IPS-18a (cell line): ENCODE data around the gene ZNF536.
A peak's percentile ranks its signal among the peaks of the same experiment; 100 is the strongest.

Experiments
- H3K27ac ChIP-seq: one replicate; pipeline ENCODE4 v1.5.1; 2013; ENCODE audit warnings: low read length
- H3K27me3 ChIP-seq: one replicate; pipeline ENCODE4 v1.6.1; 2013; ENCODE audit warnings: mild to moderate bottlenecking, low read length; ENCODE audit not compliant: control insufficient read depth, insufficient read depth
- H3K36me3 ChIP-seq: one replicate; pipeline ENCODE4 v1.6.1; 2013; ENCODE audit warnings: low read depth, low read length; ENCODE audit not compliant: control insufficient read depth
- H3K4me1 ChIP-seq: one replicate; pipeline ENCODE4 v1.6.1; 2013; ENCODE audit warnings: low read depth, low read length; ENCODE audit not compliant: control insufficient read depth
- H3K4me3 ChIP-seq: one replicate; pipeline ENCODE4 v1.5.1; 2013; ENCODE audit warnings: low read length
- H3K9ac ChIP-seq: one replicate; pipeline ENCODE4 v1.6.1; 2013; ENCODE audit warnings: mild to moderate bottlenecking, low read length, moderate library complexity
- H3K9me3 ChIP-seq: one replicate; pipeline ENCODE4 v1.6.1; 2013; ENCODE audit warnings: low read depth, low read length; ENCODE audit not compliant: control insufficient read depth

The ZNF536 gene

GRCh38 chr19:30563691-30564090 lies 191.5 kb downstream of the ZNF536 start:
- no peak overlapping the region for H3K4me3 ChIP-seq
- no peak overlapping the region for H3K27ac ChIP-seq
- H3K36me3 ChIP-seq = no peaks in the 10 kb centered on the region
- H3K27me3 ChIP-seq = no peaks in the 10 kb centered on the region
- H3K4me1 ChIP-seq = peaks cover 33% of the 10 kb centered on the region
- H3K9ac ChIP-seq = no peak overlapping the region
- no peaks in the 10 kb centered on the region for H3K9me3 ChIP-seq

- H3K9ac ChIP-seq = no peak overlapping the region
- no peak overlapping the region for H3K27ac ChIP-seq
- H3K9me3 ChIP-seq = no peaks in the 10 kb centered on the region
- H3K4me3 ChIP-seq = peak overlapping the region; percentile 6
- H3K27me3 ChIP-seq = no peaks in the 10 kb centered on the region
- no peaks in the 10 kb centered on the region for H3K36me3 ChIP-seq
- H3K4me1 ChIP-seq = peaks cover 25% of the 10 kb centered on the region
Observed at GRCh38 chr19:30564551-30565011, 192.4 kb downstream of the ZNF536 start.

GRCh38 chr19:30565636-30566035 lies 193.5 kb downstream of the ZNF536 start:
- Histone ChIP-seq H3K9ac (no peak overlapping the region), H3K36me3 (no peaks in the 10 kb centered on the region), H3K4me3 (no peak overlapping the region), H3K4me1 (peaks cover 21% of the 10 kb centered on the region), H3K27me3 (no peaks in the 10 kb centered on the region), H3K9me3 (no peaks in the 10 kb centered on the region), H3K27ac (no peak overlapping the region)

- Histone ChIP-seq H3K27ac (no peak overlapping the region), H3K27me3 (no peaks in the 10 kb centered on the region), H3K9ac (no peak overlapping the region), H3K4me3 (no peak overlapping the region), H3K4me1 (peaks cover 21% of the 10 kb centered on the region), H3K9me3 (no peaks in the 10 kb centered on the region), H3K36me3 (no peaks in the 10 kb centered on the region)
Observed at GRCh38 chr19:30566681-30567420, 194.7 kb downstream of the ZNF536 start.

GRCh38 chr19:30567536-30568232 lies 195.5 kb downstream of the ZNF536 start:
- Histone ChIP-seq H3K9ac (no peak overlapping the region), H3K9me3 (no peaks in the 10 kb centered on the region), H3K27me3 (no peaks in the 10 kb centered on the region), H3K4me1 (peaks cover 21% of the 10 kb centered on the region), H3K36me3 (no peaks in the 10 kb centered on the region), H3K27ac (no peak overlapping the region), H3K4me3 (no peak overlapping the region)

GRCh38 chr19:30570194-30570593 lies 198.0 kb downstream of the ZNF536 start:
- no peak overlapping the region for H3K9ac ChIP-seq
- no peaks in the 10 kb centered on the region for H3K36me3 ChIP-seq
- peaks cover 12% of the 10 kb centered on the region for H3K4me1 ChIP-seq
- no peaks in the 10 kb centered on the region for H3K9me3 ChIP-seq
- H3K4me3 ChIP-seq = no peak overlapping the region
- no peak overlapping the region for H3K27ac ChIP-seq
- H3K27me3 ChIP-seq = no peaks in the 10 kb centered on the region

GRCh38 chr19:30577551-30578105 lies 205.4 kb downstream of the ZNF536 start:
- Histone ChIP-seq H3K4me1 (no peaks in the 10 kb centered on the region), H3K36me3 (no peaks in the 10 kb centered on the region), H3K9ac (no peak overlapping the region), H3K9me3 (no peaks in the 10 kb centered on the region), H3K27ac (no peak overlapping the region), H3K27me3 (no peaks in the 10 kb centered on the region), H3K4me3 (no peak overlapping the region)

GRCh38 chr19:30579419-30579818 lies 207.2 kb downstream of the ZNF536 start:
- H3K9ac ChIP-seq = no peak overlapping the region
- H3K27me3 ChIP-seq = no peaks in the 10 kb centered on the region
- no peaks in the 10 kb centered on the region for H3K9me3 ChIP-seq
- H3K4me1 ChIP-seq = no peaks in the 10 kb centered on the region
- H3K36me3 ChIP-seq = no peaks in the 10 kb centered on the region
- no peak overlapping the region for H3K4me3 ChIP-seq
- H3K27ac ChIP-seq = no peak overlapping the region

GRCh38 chr19:30580673-30581072 lies 208.5 kb downstream of the ZNF536 start:
- Histone ChIP-seq H3K27ac (no peak overlapping the region), H3K9me3 (no peaks in the 10 kb centered on the region), H3K9ac (no peak overlapping the region), H3K4me1 (no peaks in the 10 kb centered on the region), H3K27me3 (no peaks in the 10 kb centered on the region), H3K4me3 (no peak overlapping the region), H3K36me3 (no peaks in the 10 kb centered on the region)

GRCh38 chr19:30584090-30584489 lies 211.9 kb downstream of the ZNF536 start:
- Histone ChIP-seq H3K9ac (no peak overlapping the region), H3K27ac (no peak overlapping the region), H3K9me3 (no peaks in the 10 kb centered on the region), H3K36me3 (no peaks in the 10 kb centered on the region), H3K4me3 (no peak overlapping the region), H3K4me1 (no peaks in the 10 kb centered on the region), H3K27me3 (no peaks in the 10 kb centered on the region)

- H3K27me3 ChIP-seq = no peaks in the 10 kb centered on the region
- H3K4me1 ChIP-seq = no peaks in the 10 kb centered on the region
- no peak overlapping the region for H3K9ac ChIP-seq
- H3K9me3 ChIP-seq = no peaks in the 10 kb centered on the region
- H3K27ac ChIP-seq = no peak overlapping the region
- H3K36me3 ChIP-seq = no peaks in the 10 kb centered on the region
- H3K4me3 ChIP-seq = no peak overlapping the region
Observed at GRCh38 chr19:30587869-30588268, 215.7 kb downstream of the ZNF536 start.
